ENCODE measurements around the gene CYP2E1.
"Not testable (repeated sequence)": the region's sequence is repeated elsewhere in the genome, so short reads cannot be mapped to it uniquely, and the experiment has no call there.

DNA sequence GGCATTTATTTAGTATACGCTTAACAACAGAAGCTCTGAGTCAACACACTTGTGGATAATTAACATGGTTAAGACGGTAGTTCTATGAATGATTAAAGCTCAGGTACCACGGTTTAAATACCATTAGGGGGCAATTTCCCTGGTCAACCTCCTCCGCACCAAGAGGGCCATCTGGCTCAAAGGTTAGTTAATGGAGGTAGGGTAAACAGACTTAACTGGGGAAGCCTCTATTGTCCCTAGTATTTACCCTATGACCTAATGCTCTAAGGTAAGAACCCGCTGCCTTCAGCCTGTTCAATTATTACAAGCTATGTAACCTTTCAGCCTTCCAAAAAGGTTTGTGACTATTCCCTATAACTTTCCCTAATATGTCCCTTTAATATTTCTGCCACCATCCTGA lies 8.6 kb upstream of the CYP2E1 start:
- TF ChIP-seq, protein P1, sequence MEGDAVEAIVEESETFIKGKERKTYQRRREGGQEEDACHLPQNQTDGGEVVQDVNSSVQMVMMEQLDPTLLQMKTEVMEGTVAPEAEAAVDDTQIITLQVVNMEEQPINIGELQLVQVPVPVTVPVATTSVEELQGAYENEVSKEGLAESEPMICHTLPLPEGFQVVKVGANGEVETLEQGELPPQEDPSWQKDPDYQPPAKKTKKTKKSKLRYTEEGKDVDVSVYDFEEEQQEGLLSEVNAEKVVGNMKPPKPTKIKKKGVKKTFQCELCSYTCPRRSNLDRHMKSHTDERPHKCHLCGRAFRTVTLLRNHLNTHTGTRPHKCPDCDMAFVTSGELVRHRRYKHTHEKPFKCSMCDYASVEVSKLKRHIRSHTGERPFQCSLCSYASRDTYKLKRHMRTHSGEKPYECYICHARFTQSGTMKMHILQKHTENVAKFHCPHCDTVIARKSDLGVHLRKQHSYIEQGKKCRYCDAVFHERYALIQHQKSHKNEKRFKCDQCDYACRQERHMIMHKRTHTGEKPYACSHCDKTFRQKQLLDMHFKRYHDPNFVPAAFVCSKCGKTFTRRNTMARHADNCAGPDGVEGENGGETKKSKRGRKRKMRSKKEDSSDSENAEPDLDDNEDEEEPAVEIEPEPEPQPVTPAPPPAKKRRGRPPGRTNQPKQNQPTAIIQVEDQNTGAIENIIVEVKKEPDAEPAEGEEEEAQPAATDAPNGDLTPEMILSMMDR (IDR thresholded peaks at IDR 0.05): not testable (repeated sequence)
- not testable (repeated sequence) for TF ChIP-seq EZH2 (IDR thresholded peaks at IDR 0.05; ENCODE audit: borderline replicate concordance, insufficient read depth, low read depth, low read length, poor library complexity, severe bottlenecking)
